ENCODE data around the gene EYS. TPM values are rescaled to one million over a fixed set of nuclear protein-coding genes. Genes with fewer than 3 reads are reported as not detected.
"Not testable (repeated sequence)": the region's sequence is repeated elsewhere in the genome, so short reads cannot be mapped to it uniquely, and the experiment has no call there.

Gene EYS
- total RNA-seq, 1 experiment from 2014 or later: not detected

- H3K27me3 Mint-ChIP-seq (ENCODE audit: insufficient read depth, unreplicated experiment): no peaks in the 10 kb centered on the region
- Histone ChIP-seq H3K9me3 (no peaks in the 10 kb centered on the region), H3K27me3 (replicated peaks; ENCODE audit: control insufficient read depth, insufficient read depth, low read length) (no peaks in the 10 kb centered on the region), H3K4me1 (no peaks in the 10 kb centered on the region), H3K4me3 (ENCODE audit: low read depth, low read length) (no peak overlapping the region), H3K36me3 (ENCODE audit: control insufficient read depth, insufficient read depth, low read length) (no peaks in the 10 kb centered on the region)
- H3K4me1 Mint-ChIP-seq (ENCODE audit: low read depth, unreplicated experiment): peaks cover 7% of the 10 kb centered on the region
- H3K9me3 Mint-ChIP-seq (ENCODE audit: unreplicated experiment): peaks cover 7% of the 10 kb centered on the region
- intact Hi-C loops (cut with micrococcal nuclease; ENCODE audit: unreplicated experiment): no loop called here
- H3K4me3 Mint-ChIP-seq (ENCODE audit: unreplicated experiment): no peak overlapping the region
- no peak overlapping the region for H3K27ac Mint-ChIP-seq (ENCODE audit: unreplicated experiment)
- no TSS peak for BruUV-seq (replicated peaks)
- DNase-seq: no peak
- CTCF ChIA-PET: no interaction called here
- POLR2A ChIA-PET: no interaction called here
- no peak for TF ChIP-seq CTCF (IDR thresholded peaks at IDR 0.05; ENCODE audit: insufficient read depth in 1 of 2, low read depth in 1 of 2, low read length in 1 of 2, severe bottlenecking in 1 of 2, unreplicated experiment in 1 of 2)
- no peaks in the 10 kb centered on the region for H3K36me3 Mint-ChIP-seq (ENCODE audit: insufficient read depth, unreplicated experiment)
Measured at GRCh38 chr6:63742060-63742459, 1965.0 kb downstream of the EYS start.

- Histone ChIP-seq H3K36me3 (ENCODE audit: control insufficient read depth, insufficient read depth, low read length) (no peaks in the 10 kb centered on the region), H3K27me3 (replicated peaks; ENCODE audit: control insufficient read depth, insufficient read depth, low read length) (no peaks in the 10 kb centered on the region), H3K4me3 (ENCODE audit: low read depth, low read length) (no peak overlapping the region), H3K4me1 (no peaks in the 10 kb centered on the region), H3K9me3 (no peaks in the 10 kb centered on the region)
- Mint-ChIP-seq H3K9me3 (ENCODE audit: unreplicated experiment) (no peaks in the 10 kb centered on the region), H3K4me1 (ENCODE audit: low read depth, unreplicated experiment) (peaks cover 7% of the 10 kb centered on the region), H3K27ac (ENCODE audit: unreplicated experiment) (no peak overlapping the region), H3K36me3 (ENCODE audit: insufficient read depth, unreplicated experiment) (no peaks in the 10 kb centered on the region), H3K27me3 (ENCODE audit: insufficient read depth, unreplicated experiment) (no peaks in the 10 kb centered on the region), H3K4me3 (ENCODE audit: unreplicated experiment) (no peak overlapping the region)
- TF ChIP-seq CTCF (IDR thresholded peaks at IDR 0.05; ENCODE audit: insufficient read depth in 1 of 2, low read depth in 1 of 2, low read length in 1 of 2, severe bottlenecking in 1 of 2, unreplicated experiment in 1 of 2): no peak
- DNase-seq: no peak
- ChIA-PET POLR2A (interaction anchor here (0.7 kb wide), 1 partner anchor 9 kb away, joined by 3 read pairs; no protein-coding TSS in a partner anchor), CTCF (no interaction called here)
- BruUV-seq (replicated peaks): no TSS peak
- intact Hi-C loops (cut with micrococcal nuclease; ENCODE audit: unreplicated experiment): no loop called here
Measured at GRCh38 chr6:63740709-63741108, 1966.3 kb downstream of the EYS start.

- no peak for TF ChIP-seq CTCF (IDR thresholded peaks at IDR 0.05; ENCODE audit: insufficient read depth in 1 of 2, low read depth in 1 of 2, low read length in 1 of 2, severe bottlenecking in 1 of 2, unreplicated experiment in 1 of 2)
- Histone ChIP-seq H3K9me3 (no peaks in the 10 kb centered on the region), H3K4me1 (peaks cover 5% of the 10 kb centered on the region; the same call in 1 of the 2 replicates), H3K27me3 (replicated peaks; ENCODE audit: control insufficient read depth, insufficient read depth, low read length) (no peaks in the 10 kb centered on the region), H3K4me3 (ENCODE audit: low read depth, low read length) (no peak overlapping the region), H3K36me3 (ENCODE audit: control insufficient read depth, insufficient read depth, low read length) (no peaks in the 10 kb centered on the region; the same call in 1 of the 2 replicates)
- intact Hi-C loops (cut with micrococcal nuclease; ENCODE audit: unreplicated experiment): no loop called here
- ChIA-PET POLR2A (no interaction called here), CTCF (no interaction called here)
- Mint-ChIP-seq H3K27ac (ENCODE audit: unreplicated experiment) (no peak overlapping the region), H3K36me3 (ENCODE audit: insufficient read depth, unreplicated experiment) (no peaks in the 10 kb centered on the region), H3K9me3 (ENCODE audit: unreplicated experiment) (no peaks in the 10 kb centered on the region), H3K4me1 (ENCODE audit: low read depth, unreplicated experiment) (peaks cover 13% of the 10 kb centered on the region), H3K4me3 (ENCODE audit: unreplicated experiment) (no peak overlapping the region), H3K27me3 (ENCODE audit: insufficient read depth, unreplicated experiment) (no peaks in the 10 kb centered on the region)
- no peak for DNase-seq
- no TSS peak for BruUV-seq (replicated peaks)
Measured at GRCh38 chr6:63739094-63739687, 1967.8 kb downstream of the EYS start.

- intact Hi-C loops (cut with micrococcal nuclease; ENCODE audit: unreplicated experiment); CTCF ChIA-PET; H3K27ac Mint-ChIP-seq (ENCODE audit: unreplicated experiment): not testable (repeated sequence)
Measured at GRCh38 chr6:63738190-63738589, 1968.8 kb downstream of the EYS start.

More at GRCh38 chr6:63738190-63738589, 1968.8 kb downstream of the EYS start:
- H3K9me3 ChIP-seq; H3K36me3 Mint-ChIP-seq (ENCODE audit: insufficient read depth, unreplicated experiment); H3K27me3 Mint-ChIP-seq (ENCODE audit: insufficient read depth, unreplicated experiment); H3K4me3 Mint-ChIP-seq (ENCODE audit: unreplicated experiment); H3K4me1 ChIP-seq; H3K4me3 ChIP-seq (ENCODE audit: low read depth, low read length); H3K9me3 Mint-ChIP-seq (ENCODE audit: unreplicated experiment); H3K36me3 ChIP-seq (ENCODE audit: control insufficient read depth, insufficient read depth, low read length); POLR2A ChIA-PET; DNase-seq; BruUV-seq (replicated peaks); H3K27me3 ChIP-seq (replicated peaks; ENCODE audit: control insufficient read depth, insufficient read depth, low read length): not testable (repeated sequence)
- H3K4me1 Mint-ChIP-seq (ENCODE audit: low read depth, unreplicated experiment): peaks cover 13% of the 10 kb centered on the region

Data from Caco-2 (cell line).